OCI-LY1 (cell line): Measurements from ENCODE around the gene ERP44.

Experiments used
- H2AFZ ChIP-seq: fragments of 200-600 bp; sonication (generic), shearing (Covaris generic); 2 replicates; pipeline ENCODE4 v1.6.0; 2014; ENCODE audit warnings: antibody characterized with exemption, mild to moderate bottlenecking, low read length
- H3F3A ChIP-seq: fragments of 200-600 bp; sonication (generic), shearing (Covaris generic); 2 replicates; pipeline ENCODE4 v1.6.0; 2014; ENCODE audit warnings: mild to moderate bottlenecking, antibody characterized with exemption, low read length, moderate library complexity; ENCODE audit not compliant: insufficient read depth
- H3K27ac ChIP-seq: fragments of 200-600 bp; sonication (generic); 2 replicates; pipeline ENCODE4 v1.5.1; 2014; ENCODE audit warnings: low read length, mixed run types, mild to moderate bottlenecking, low read depth; ENCODE audit not compliant: poor library complexity, severe bottlenecking
- H3K27me3 ChIP-seq: fragments of 200-600 bp; sonication (generic); 2 replicates; pipeline ENCODE4 v1.6.0; 2014; ENCODE audit warnings: antibody characterized with exemption, mild to moderate bottlenecking, low read length, moderate library complexity; ENCODE audit not compliant: insufficient read depth
- H3K36me3 ChIP-seq: fragments of 200-600 bp; sonication (generic); 2 replicates; pipeline ENCODE4 v1.6.1; 2014; ENCODE audit warnings: mild to moderate bottlenecking, antibody characterized with exemption, low read length, moderate library complexity, mixed read lengths; ENCODE audit not compliant: insufficient read depth
- H3K4me1 ChIP-seq: fragments of 200-600 bp; sonication (generic); 2 replicates; pipeline ENCODE4 v1.5.1; 2014; ENCODE audit warnings: mild to moderate bottlenecking, low read length, moderate library complexity; ENCODE audit not compliant: insufficient read depth, severe bottlenecking
- H3K4me2 ChIP-seq: fragments of 200-600 bp; sonication (generic), shearing (Covaris generic); 2 replicates; pipeline ENCODE4 v1.6.1; 2014; ENCODE audit warnings: low read length
- H3K4me3 ChIP-seq: fragments of 200-600 bp; sonication (generic); 2 replicates; pipeline ENCODE4 v1.5.1; 2014; ENCODE audit warnings: low read length, low read depth, mild to moderate bottlenecking, mixed read lengths; ENCODE audit not compliant: poor library complexity, severe bottlenecking
- H3K79me2 ChIP-seq: fragments of 200-600 bp; shearing (Covaris generic); 2 replicates; pipeline ENCODE4 v1.6.1; 2016; ENCODE audit warnings: mixed run types, low read length, mixed read lengths; ENCODE audit not compliant: insufficient read depth
- H3K9ac ChIP-seq: fragments of 200-600 bp; sonication (generic), shearing (Covaris generic); 2 replicates; pipeline ENCODE4 v1.6.1; 2014; ENCODE audit warnings: mild to moderate bottlenecking, low read length, mixed read lengths
- H3K9me2 ChIP-seq: fragments of 200-600 bp; sonication (generic), shearing (Covaris generic); 2 replicates; pipeline ENCODE4 v1.6.1; 2014; ENCODE audit warnings: low read depth, mild to moderate bottlenecking, low read length, mixed read lengths
- H3K9me3 ChIP-seq: fragments of 200-600 bp; shearing (Covaris generic); 2 replicates; pipeline ENCODE4 v1.6.1; 2014; ENCODE audit warnings: low read length, mixed read lengths
- H4K20me1 ChIP-seq: fragments of 200-600 bp; sonication (generic), shearing (Covaris generic); 2 replicates; pipeline ENCODE4 v1.6.0; 2016; ENCODE audit warnings: mild to moderate bottlenecking, low read length; ENCODE audit not compliant: insufficient read depth
- CTCF ChIP-seq: fragments of 200-600 bp; sonication (generic), shearing (Covaris generic); IDR thresholded peaks from 2 replicates; pipeline ENCODE4 v1.5.1; 2017; ENCODE audit warnings: mild to moderate bottlenecking, antibody characterized with exemption, low read length, moderate library complexity, mixed read lengths
- EZH2 ChIP-seq: fragments of 200-600 bp; sonication (generic), shearing (Covaris generic); IDR thresholded peaks from 2 replicates; pipeline ENCODE4 v1.8.0; 2017; ENCODE audit warnings: borderline replicate concordance, mixed run types, mild to moderate bottlenecking, antibody characterized with exemption, low read length, moderate library complexity, mixed read lengths

Gene ERP44

GRCh38 chr9:99948896-99949295, 149.9 kb downstream of the ERP44 start:
- Histone ChIP-seq H3K4me2 (no peak overlapping the region), H3K79me2 (no peaks in the 10 kb centered on the region), H3F3A (no peaks in the 10 kb centered on the region), H3K4me1 (peaks cover 4% of the 10 kb centered on the region), H3K27me3 (no peaks in the 10 kb centered on the region), H3K9me2 (no peaks in the 10 kb centered on the region), H3K36me3 (peaks cover 21% of the 10 kb centered on the region), H4K20me1 (no peaks in the 10 kb centered on the region), H3K27ac (no peak overlapping the region), H3K9me3 (no peaks in the 10 kb centered on the region; the same call in 1 of the 2 replicates), H3K4me3 (no peak overlapping the region), H3K9ac (no peak overlapping the region), H2AFZ (no peak overlapping the region)
- TF ChIP-seq EZH2: no peak
- TF ChIP-seq CTCF: no peak

- no peaks in the 10 kb centered on the region for H3F3A ChIP-seq
- H3K9me3 ChIP-seq: no peaks in the 10 kb centered on the region; the same call in 1 of the 2 replicates
- no peak overlapping the region for H3K4me3 ChIP-seq
- no peak for TF ChIP-seq EZH2
- TF ChIP-seq CTCF: no peak
- no peaks in the 10 kb centered on the region for H3K9me2 ChIP-seq
- no peak overlapping the region for H2AFZ ChIP-seq
- no peaks in the 10 kb centered on the region for H3K27me3 ChIP-seq
- H3K79me2 ChIP-seq: no peaks in the 10 kb centered on the region
- no peaks in the 10 kb centered on the region for H4K20me1 ChIP-seq
- peaks cover 4% of the 10 kb centered on the region for H3K4me1 ChIP-seq
- no peak overlapping the region for H3K27ac ChIP-seq
- H3K9ac ChIP-seq: no peak overlapping the region
- H3K4me2 ChIP-seq: no peak overlapping the region
- peaks cover 18% of the 10 kb centered on the region for H3K36me3 ChIP-seq
Observed at GRCh38 chr9:99948482-99948881, 150.3 kb downstream of the ERP44 start.

- peaks cover 4% of the 10 kb centered on the region for H3K4me1 ChIP-seq
- no peaks in the 10 kb centered on the region for H3K9me3 ChIP-seq
- peak; percentile 29; the same call in 1 of the 2 replicates for TF ChIP-seq CTCF
- no peak for TF ChIP-seq EZH2
- no peak overlapping the region for H3K9ac ChIP-seq
- H3K79me2 ChIP-seq: no peaks in the 10 kb centered on the region
- no peaks in the 10 kb centered on the region for H4K20me1 ChIP-seq
- no peaks in the 10 kb centered on the region for H3K9me2 ChIP-seq
- H3K4me2 ChIP-seq: no peak overlapping the region
- no peaks in the 10 kb centered on the region for H3K27me3 ChIP-seq
- no peak overlapping the region for H3K27ac ChIP-seq
- H3K4me3 ChIP-seq: no peak overlapping the region
- peaks cover 13% of the 10 kb centered on the region for H3K36me3 ChIP-seq
- H2AFZ ChIP-seq: no peak overlapping the region
- H3F3A ChIP-seq: no peaks in the 10 kb centered on the region
Observed at GRCh38 chr9:99947395-99947794, 151.4 kb downstream of the ERP44 start.
